Ecto neural progenitor cell (in vitro differentiated cells): ENCODE measurements around the gene MISP3.
"Not testable (repeated sequence)": the region's sequence is repeated elsewhere in the genome, so short reads cannot be mapped to it uniquely, and the experiment has no call there.

ENCODE experiments used
- DNase-seq: peaks from one replicate; pipeline ENCODE4 v3.0.0-alpha.2; 2018; ENCODE audit warnings: low spot score

The MISP3 gene

GRCh38 chr19:14072535-14073260 lies at the start of gene MISP3:
MISP3 (plus strand) TSS chr19:14072786; CDS start chr19:14073310, 524 bp downstream.
- DNase-seq: peak; percentile 72

- peak; percentile 71 for DNase-seq
Observed at GRCh38 chr19:14023404-14024235, 49.0 kb upstream of the MISP3 start.

- DNase-seq: not testable (repeated sequence)
Observed at GRCh38 chr19:14026652-14027192, 45.9 kb upstream of the MISP3 start.

- DNase-seq: no peak
Observed at GRCh38 chr19:14027856-14028450, 44.6 kb upstream of the MISP3 start, which contains the start of gene RLN3. RLN3 (plus strand) TSS chr19:14028148; CDS start chr19:14028205, 57 bp downstream.

GRCh38 chr19:14028901-14029300 lies 43.7 kb upstream of the MISP3 start:
- no peak for DNase-seq

GRCh38 chr19:14030997-14031718 lies 41.4 kb upstream of the MISP3 start:
- DNase-seq: no peak

GRCh38 chr19:14031719-14032480 lies 40.7 kb upstream of the MISP3 start, which contains the start of gene IL27RA:
IL27RA (plus strand) TSS chr19:14031762; CDS start chr19:14031873, 111 bp downstream.
- peak; percentile 77 for DNase-seq

- DNase-seq: no peak
Observed at GRCh38 chr19:14033946-14034345, 38.6 kb upstream of the MISP3 start.

GRCh38 chr19:14035159-14035558 lies 37.4 kb upstream of the MISP3 start:
- DNase-seq: not testable (repeated sequence)

GRCh38 chr19:14035706-14036105 lies 36.9 kb upstream of the MISP3 start:
- DNase-seq: no peak

GRCh38 chr19:14039181-14039580 lies 33.4 kb upstream of the MISP3 start:
- DNase-seq: no peak

- not testable (repeated sequence) for DNase-seq
Observed at GRCh38 chr19:14042659-14043608, 29.7 kb upstream of the MISP3 start.

GRCh38 chr19:14047866-14048265 lies 24.7 kb upstream of the MISP3 start:
- DNase-seq: not testable (repeated sequence)

GRCh38 chr19:14048443-14049153 lies 24.0 kb upstream of the MISP3 start:
- peak; percentile 68 for DNase-seq

- DNase-seq: no peak
Observed at GRCh38 chr19:14050512-14050911, 22.1 kb upstream of the MISP3 start.

GRCh38 chr19:14050961-14051360 lies 21.6 kb upstream of the MISP3 start:
- not testable (repeated sequence) for DNase-seq

- no peak for DNase-seq
Observed at GRCh38 chr19:14051980-14052379, 20.6 kb upstream of the MISP3 start.

- DNase-seq: no peak
Observed at GRCh38 chr19:14052470-14052869, 20.1 kb upstream of the MISP3 start.

GRCh38 chr19:14053032-14053431 lies 19.6 kb upstream of the MISP3 start:
- DNase-seq: no peak
